ENCODE data around the gene CYTH1. TPM values are rescaled to one million over a fixed set of nuclear protein-coding genes. Genes with fewer than 3 reads are reported as not detected.

The CYTH1 gene
- polyA plus RNA-seq, 1 donor from 2014 or later = 120 TPM

- Histone ChIP-seq H3K9me2 (ENCODE audit: insufficient read depth, low read length) (no peaks in the 10 kb centered on the region), H3K9ac (ENCODE audit: low read length) (no peak overlapping the region), H3K27me3 (ENCODE audit: insufficient read depth, low read depth, low read length) (no peaks in the 10 kb centered on the region), H3F3A (ENCODE audit: insufficient read depth, low read length, poor library complexity, severe bottlenecking) (no peaks in the 10 kb centered on the region), H3K27ac (ENCODE audit: low read length) (no peak overlapping the region), H3K4me3 (ENCODE audit: low read length) (no peak overlapping the region), H3K36me3 (ENCODE audit: insufficient read depth, low read length) (no peaks in the 10 kb centered on the region), H4K20me1 (ENCODE audit: insufficient read depth) (no peaks in the 10 kb centered on the region), H3K9me3 (ENCODE audit: low read length) (no peaks in the 10 kb centered on the region), H2AFZ (ENCODE audit: low read depth, low read length) (no peak overlapping the region), H3K79me2 (replicated peaks; ENCODE audit: insufficient read depth, low read length) (peaks cover 13% of the 10 kb centered on the region), H3K4me2 (ENCODE audit: low read length) (no peak overlapping the region)
- TF ChIP-seq RAD21 (conservative IDR thresholded peaks at IDR 0.05) (no peak), SMC3 (conservative IDR thresholded peaks at IDR 0.05; ENCODE audit: poor library complexity) (no peak), EP300 (conservative IDR thresholded peaks at IDR 0.05; ENCODE audit: poor library complexity, severe bottlenecking) (no peak), REST (IDR thresholded peaks at IDR 0.05; ENCODE audit: borderline replicate concordance) (no peak), EZH2 (IDR thresholded peaks at IDR 0.05; ENCODE audit: borderline replicate concordance, insufficient read depth, low read length, poor library complexity, severe bottlenecking) (no peak), TAF1 (IDR thresholded peaks at IDR 0.05; ENCODE audit: low read depth) (no peak), POLR2AphosphoS5 (IDR thresholded peaks at IDR 0.05) (no peak), MXI1 (conservative IDR thresholded peaks at IDR 0.05; ENCODE audit: poor library complexity, severe bottlenecking) (no peak), CTCF (IDR thresholded peaks at IDR 0.05; ENCODE audit: poor library complexity, severe bottlenecking) (no peak)
Measured at GRCh38 chr17:78735832-78736525, 46.1 kb downstream of the CYTH1 start.

DNA sequence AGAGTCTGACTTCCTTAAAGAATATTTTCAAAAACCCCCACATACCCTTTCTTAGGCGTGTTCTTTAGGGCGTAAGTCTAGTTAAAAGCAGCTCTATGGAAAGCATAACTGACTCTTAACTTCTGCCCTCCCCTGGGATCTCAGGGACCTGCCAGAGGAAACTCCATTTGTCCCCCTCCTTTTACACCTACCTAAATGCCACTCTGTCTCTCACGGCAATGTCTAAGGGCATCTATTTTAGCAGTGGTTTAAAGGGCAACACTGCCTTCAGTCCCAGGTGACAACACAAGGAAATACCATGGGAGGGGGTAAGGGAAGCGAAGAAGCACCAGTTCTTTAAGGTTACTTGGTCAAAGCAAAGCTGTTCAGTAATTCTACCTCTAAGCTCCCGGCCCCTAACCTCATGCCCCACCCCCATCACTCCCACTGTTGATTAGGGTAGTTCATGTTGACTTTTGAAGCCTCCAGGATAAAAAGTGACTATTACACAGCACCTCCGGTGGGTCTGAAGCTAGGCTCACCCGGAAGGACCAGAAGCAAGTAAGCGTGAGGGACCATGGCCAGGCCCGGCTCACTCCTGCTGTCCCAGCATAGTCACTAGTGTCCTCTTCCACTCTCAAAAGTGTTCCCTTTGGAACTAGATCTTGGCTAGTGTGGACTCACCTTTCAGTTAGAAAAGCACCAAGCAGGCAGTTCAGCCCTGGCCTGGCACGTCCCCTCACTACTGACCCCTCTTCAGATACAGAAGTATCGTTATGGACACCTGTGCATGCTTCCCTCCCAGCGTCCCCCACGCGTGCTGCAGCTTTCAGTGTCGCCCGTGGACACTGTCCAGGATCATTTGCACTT, 47.1 kb downstream of the CYTH1 start:
- H3K4me2 ChIP-seq (ENCODE audit: low read length) = no peak overlapping the region
- no peaks in the 10 kb centered on the region for H3K9me2 ChIP-seq (ENCODE audit: insufficient read depth, low read length)
- H3F3A ChIP-seq (ENCODE audit: insufficient read depth, low read length, poor library complexity, severe bottlenecking) = no peaks in the 10 kb centered on the region
- TF ChIP-seq RAD21 (conservative IDR thresholded peaks at IDR 0.05) (no peak), POLR2AphosphoS5 (IDR thresholded peaks at IDR 0.05) (no peak), MXI1 (conservative IDR thresholded peaks at IDR 0.05; ENCODE audit: poor library complexity, severe bottlenecking) (no peak), TAF1 (IDR thresholded peaks at IDR 0.05; ENCODE audit: low read depth) (no peak)
- H3K36me3 ChIP-seq (ENCODE audit: insufficient read depth, low read length) = no peaks in the 10 kb centered on the region
- no peak overlapping the region for H3K4me3 ChIP-seq (ENCODE audit: low read length)
- H2AFZ ChIP-seq (ENCODE audit: low read depth, low read length) = no peak overlapping the region
- peaks cover 14% of the 10 kb centered on the region for H3K79me2 ChIP-seq (replicated peaks; ENCODE audit: insufficient read depth, low read length)
- H3K9ac ChIP-seq (ENCODE audit: low read length) = no peak overlapping the region
- no peaks in the 10 kb centered on the region for H3K9me3 ChIP-seq (ENCODE audit: low read length)
- H3K27me3 ChIP-seq (ENCODE audit: insufficient read depth, low read depth, low read length) = no peaks in the 10 kb centered on the region
- H3K27ac ChIP-seq (ENCODE audit: low read length) = no peak overlapping the region
- H4K20me1 ChIP-seq (ENCODE audit: insufficient read depth) = no peaks in the 10 kb centered on the region

Measured in neural cell (in vitro differentiated cells).